Astrocyte of the hippocampus (primary cell): ENCODE data around the gene TNIK.
A peak's percentile ranks its signal among the peaks of the same experiment; 100 is the strongest.

ENCODE experiments used
- DNase-seq: peaks from one replicate; pipeline ENCODE4 v3.0.0; 2011; ENCODE audit warnings: low read depth, low spot score

The TNIK gene

GRCh38 chr3:171090321-171090720, 369.9 kb downstream of the TNIK start:
- no peak for DNase-seq

- DNase-seq = peak; percentile 91
Measured at GRCh38 chr3:171088964-171089754, 371.0 kb downstream of the TNIK start.

GRCh38 chr3:171088496-171088895, 371.7 kb downstream of the TNIK start:
- DNase-seq = no peak

- no peak for DNase-seq
Measured at GRCh38 chr3:171086914-171087313, 373.3 kb downstream of the TNIK start.

GRCh38 chr3:171077261-171077660, 382.9 kb downstream of the TNIK start:
- no peak for DNase-seq

- no peak for DNase-seq
Measured at GRCh38 chr3:171072432-171072831, 387.8 kb downstream of the TNIK start.

GRCh38 chr3:171068658-171069057, 391.5 kb downstream of the TNIK start:
- DNase-seq = no peak

- no peak for DNase-seq
Measured at GRCh38 chr3:171066206-171066605, 394.0 kb downstream of the TNIK start.

GRCh38 chr3:171065732-171066131, 394.5 kb downstream of the TNIK start:
- DNase-seq = no peak

- peak; percentile 55 for DNase-seq
Measured at GRCh38 chr3:171064461-171064860, 395.7 kb downstream of the TNIK start.

- DNase-seq = no peak
Measured at GRCh38 chr3:171061749-171062148, 398.5 kb downstream of the TNIK start.

- DNase-seq = peak; percentile 17
Measured at GRCh38 chr3:171059978-171060377, 400.2 kb downstream of the TNIK start.

GRCh38 chr3:171058873-171059603, 401.2 kb downstream of the TNIK start:
- no peak for DNase-seq

GRCh38 chr3:171058058-171058457, 402.1 kb downstream of the TNIK start:
- DNase-seq = peak; percentile 57

- DNase-seq = no peak
Measured at GRCh38 chr3:171057072-171057471, 403.1 kb downstream of the TNIK start.

GRCh38 chr3:171056528-171056927, 403.7 kb downstream of the TNIK start:
- no peak for DNase-seq

GRCh38 chr3:171055336-171056178, 404.6 kb downstream of the TNIK start:
- peak; percentile 75 for DNase-seq

GRCh38 chr3:171054921-171055320, 405.3 kb downstream of the TNIK start:
- no peak for DNase-seq

- DNase-seq = no peak
Measured at GRCh38 chr3:171054231-171054630, 406.0 kb downstream of the TNIK start.

- peak; percentile 77 for DNase-seq
Measured at GRCh38 chr3:171049861-171050444, 410.3 kb downstream of the TNIK start.

- DNase-seq = no peak
Measured at GRCh38 chr3:171046760-171047159, 413.4 kb downstream of the TNIK start.
